HG02938 (cell line): ENCODE data around the gene ISG20L2.
A peak's percentile ranks its signal among the peaks of the same experiment; 100 is the strongest.

ENCODE experiments used
- ATAC-seq: cut with Tn5 transposase; IDR thresholded peaks from one replicate; pipeline ENCODE4 v1.9.1; 2021; ENCODE audit warnings: mild to moderate bottlenecking, moderate library complexity; ENCODE audit not compliant: unreplicated experiment

The ISG20L2 gene

DNA sequence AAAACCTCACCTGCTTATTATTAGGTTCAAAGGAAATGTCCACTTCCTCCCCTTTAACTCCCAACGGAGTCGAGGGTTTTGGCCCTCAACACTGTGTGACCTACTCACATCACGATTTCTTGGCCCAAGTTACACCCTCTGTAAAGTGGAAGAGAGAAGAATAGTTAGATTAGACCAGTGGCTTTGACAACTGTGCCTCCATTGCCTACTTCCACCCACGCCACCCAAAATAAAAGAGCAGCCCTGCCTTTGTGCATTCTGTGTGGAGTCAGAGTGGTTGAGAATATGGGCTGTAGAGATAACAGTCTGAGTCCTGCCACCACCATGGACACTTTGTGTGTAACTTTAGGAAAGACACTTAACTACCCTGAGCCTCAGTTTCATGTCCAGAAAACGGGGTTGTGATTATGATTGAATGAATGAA, 27.0 kb upstream of the ISG20L2 start:
- no peak for ATAC-seq

GRCh38 chr1:156754219-156754618, 25.7 kb upstream of the ISG20L2 start:
- ATAC-seq: no peak

- ATAC-seq: no peak
These were observed 24.4 kb upstream of the ISG20L2 start for GRCh38 chr1:156752843-156753482.

GRCh38 chr1:156751757-156752481, 23.4 kb upstream of the ISG20L2 start:
- ATAC-seq: peak; percentile 46

DNA sequence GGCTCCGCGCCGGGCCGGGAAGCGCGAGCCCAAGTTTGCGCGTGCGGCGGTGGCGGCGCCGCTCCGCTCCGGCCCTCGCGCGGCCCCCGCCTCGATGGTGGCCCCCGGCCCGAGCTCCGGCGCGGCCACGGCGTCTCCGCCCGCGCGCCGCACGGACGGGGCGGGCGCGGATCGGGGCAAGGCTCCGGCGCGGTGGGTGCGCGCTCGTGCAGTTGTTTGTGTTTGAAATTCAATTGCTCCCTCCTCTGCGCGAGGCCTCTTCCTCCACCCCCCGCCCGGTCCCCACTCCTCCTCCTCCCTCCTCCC, 22.8 kb upstream of the ISG20L2 start, which contains the start of gene HDGF:
TSS of gene HDGF (minus strand) at position 225 of the 306 bp plus-strand sequence. CDS start 246 bp downstream, outside the sequence.
- peak; percentile 18 for ATAC-seq

DNA sequence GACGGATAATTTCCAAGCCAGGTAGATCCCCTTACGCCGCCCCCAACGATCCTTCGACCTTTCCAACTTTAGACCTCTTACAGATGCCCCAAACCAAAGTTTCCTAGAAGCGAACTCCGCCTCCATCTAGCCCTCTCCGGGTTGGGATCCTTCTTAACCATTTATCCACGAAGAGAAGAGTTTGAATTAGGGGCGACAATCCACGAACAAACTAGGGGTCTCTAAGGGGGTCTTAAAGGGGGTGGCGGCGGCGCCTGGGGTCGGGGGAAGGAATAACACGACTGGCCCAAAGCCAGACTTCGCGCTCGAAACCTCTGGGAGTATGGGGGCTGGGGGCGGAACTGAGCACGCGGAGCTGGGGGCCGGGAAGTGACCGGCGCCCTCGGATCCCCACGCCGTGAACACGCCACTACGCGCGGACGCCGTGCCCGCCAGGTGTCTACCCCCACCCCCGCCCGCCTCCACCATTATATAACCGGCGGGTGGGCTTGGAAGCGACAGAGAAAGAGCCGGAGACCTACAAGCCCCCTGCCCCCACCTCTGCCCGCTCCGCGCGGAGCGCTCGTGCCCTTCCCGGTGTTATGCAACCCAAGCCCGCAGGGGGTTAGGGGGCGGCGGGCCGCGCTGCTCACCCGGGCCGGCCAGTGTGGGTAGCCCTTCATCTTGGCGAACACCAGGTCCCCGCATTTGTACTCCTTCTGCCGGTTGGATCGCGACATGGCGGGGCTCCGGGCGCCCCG, 22.3 kb upstream of the ISG20L2 start:
- peak; percentile 32 for ATAC-seq

DNA sequence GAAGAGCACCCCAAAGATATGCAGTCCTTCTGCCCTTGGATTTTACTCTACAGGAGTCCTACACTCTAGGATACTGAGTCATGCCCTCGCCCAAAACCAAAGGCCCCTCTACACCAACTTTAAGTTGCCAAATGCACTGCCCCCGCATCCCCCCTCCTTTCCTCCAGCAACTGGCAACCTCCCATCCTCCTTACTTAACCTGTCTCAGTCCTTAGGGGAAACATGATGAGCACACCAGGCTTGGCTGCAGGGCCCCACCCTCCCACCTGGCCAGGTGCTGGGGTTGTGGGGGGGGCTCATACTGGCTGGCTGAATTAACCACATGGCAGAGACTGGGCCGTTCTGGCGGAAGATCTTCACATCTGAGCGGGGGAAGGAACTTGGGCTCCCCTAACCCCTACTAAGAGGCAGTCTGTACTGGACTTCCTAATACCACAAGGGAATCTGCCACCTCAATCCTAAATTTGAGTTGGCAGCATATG, 21.7 kb upstream of the ISG20L2 start:
- ATAC-seq: no peak

DNA sequence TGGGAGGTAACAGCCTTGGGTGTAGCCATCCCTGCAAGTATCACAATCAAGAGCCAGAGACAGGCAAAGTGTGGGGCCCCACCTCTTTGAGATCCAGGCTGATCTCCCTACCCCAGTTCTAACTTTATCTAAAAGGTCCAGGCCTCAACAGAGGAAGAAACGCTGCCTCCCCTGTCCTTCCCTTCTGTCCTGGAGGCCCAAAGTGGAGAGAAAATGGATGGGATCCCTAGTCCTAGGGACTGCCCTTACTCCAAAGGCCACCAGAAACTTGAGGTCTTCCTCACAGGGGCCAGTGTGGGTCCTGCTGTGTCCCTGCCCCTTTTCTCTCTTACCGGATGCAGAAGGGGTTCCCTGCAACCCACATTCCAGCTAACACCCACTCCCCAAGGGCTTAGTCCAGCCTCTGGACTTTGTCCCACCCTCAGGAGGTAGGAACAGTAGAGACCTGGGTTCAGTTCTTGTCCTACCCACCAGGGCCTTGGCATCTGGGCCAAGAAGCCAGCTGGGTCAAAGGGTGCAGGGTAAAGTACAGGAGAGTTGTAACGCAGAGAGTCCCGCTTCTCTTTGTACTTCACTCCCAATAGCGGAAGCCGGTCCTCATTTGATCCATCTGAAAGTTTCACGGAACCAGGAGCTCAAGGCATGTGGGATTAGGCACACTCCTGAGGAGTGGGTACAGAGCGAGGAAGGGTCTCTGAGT, 21.0 kb upstream of the ISG20L2 start:
- ATAC-seq: no peak

DNA sequence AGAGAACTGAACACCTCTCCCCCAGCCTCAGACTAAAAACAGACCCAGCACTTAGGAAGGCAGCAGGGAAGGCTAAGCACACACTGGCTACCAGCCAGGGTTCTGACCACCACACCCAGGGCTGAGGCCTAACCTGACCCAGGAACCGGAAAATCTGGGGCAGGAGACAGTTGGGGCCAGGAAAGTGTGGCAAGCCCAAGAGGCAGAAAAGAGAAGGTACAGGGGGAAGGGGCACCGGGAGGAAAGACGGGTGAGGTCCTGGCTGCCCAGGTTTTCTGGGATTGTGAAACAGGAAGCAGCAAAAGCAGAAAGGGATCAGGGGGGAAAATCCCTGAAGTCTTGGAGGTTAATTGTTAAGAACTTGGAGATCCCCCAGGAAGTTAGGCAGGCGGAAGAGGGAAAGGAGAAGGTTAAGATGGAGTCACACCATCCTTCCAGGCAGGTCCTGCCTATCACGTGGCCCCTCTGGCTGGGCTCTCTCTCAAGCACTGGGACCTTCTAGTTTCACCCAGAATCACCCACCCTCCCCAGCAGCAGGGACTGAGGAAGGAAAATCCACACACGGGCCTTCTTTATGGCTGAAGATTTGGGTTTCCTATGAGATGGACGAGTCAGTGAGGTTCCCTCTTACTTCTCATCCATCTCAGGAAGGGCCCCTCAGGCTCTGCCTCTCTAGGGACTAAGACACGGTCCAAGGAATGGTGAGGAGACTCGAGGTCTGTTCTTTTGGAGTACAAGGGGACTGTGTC, 20.3 kb upstream of the ISG20L2 start:
- no peak for ATAC-seq

DNA sequence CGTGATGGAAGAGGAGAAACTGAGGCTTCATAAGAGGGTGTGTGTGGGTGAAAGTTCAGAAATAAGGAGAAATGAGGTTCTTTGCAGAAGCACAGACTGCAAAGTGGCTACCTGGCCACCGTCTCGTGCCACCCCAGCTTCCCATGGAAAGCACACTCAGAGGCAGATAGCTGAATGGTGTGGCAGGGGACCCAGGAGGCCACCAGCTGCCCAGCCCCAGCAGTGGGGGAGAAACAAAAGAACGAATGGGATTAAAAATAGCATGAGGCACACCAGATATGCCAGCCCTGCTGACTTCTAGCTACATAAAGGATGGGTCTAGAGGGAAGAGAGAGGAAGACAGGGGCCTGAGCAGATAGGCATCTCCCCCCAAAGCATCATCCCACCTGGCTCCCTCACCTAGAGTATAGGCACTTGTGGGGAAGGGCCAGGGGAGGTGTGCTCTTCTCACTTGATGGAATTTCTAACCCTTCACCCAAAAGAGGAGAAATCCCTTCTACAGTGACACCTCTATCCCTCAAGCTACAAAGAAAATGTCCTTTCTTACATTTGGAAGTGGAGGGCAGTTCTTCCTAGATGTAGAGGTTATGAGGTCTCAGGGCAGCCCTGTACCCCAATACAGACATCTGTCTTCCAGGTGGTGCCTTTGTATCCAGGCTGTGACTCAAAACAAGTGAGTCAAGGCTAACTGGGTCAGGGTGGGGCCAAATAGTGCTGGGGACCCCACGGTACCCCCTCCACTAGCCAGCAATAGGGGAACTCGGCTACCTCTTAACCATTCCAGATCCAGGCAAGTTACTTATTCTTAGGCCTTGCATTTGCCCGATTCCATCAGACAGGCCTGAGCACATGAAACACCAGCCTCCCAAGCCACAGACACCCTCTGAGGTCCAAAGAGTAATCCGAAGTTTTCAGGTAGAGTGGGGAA, 19.4 kb upstream of the ISG20L2 start:
- ATAC-seq: no peak

GRCh38 chr1:156746728-156747631, 18.4 kb upstream of the ISG20L2 start:
- no peak for ATAC-seq

DNA sequence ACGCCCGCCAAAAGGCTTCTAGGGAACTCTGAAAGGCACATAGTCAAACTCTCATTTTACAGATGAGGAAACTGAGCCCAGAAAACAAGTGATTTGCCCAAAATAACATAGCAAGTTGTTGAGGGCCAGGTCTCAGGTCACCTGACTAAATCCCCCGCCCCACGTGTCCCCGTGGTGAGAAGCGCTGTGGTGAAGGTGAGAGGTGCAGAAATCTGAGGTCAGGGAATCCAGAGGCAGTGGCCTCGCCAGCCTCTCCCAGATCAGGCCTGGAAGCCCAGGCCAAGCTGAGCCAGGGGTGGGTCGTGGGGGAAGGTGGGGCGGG, 17.8 kb upstream of the ISG20L2 start:
- no peak for ATAC-seq

GRCh38 chr1:156745881-156746280, 17.3 kb upstream of the ISG20L2 start:
- ATAC-seq: no peak

GRCh38 chr1:156744786-156745419, 16.3 kb upstream of the ISG20L2 start:
- ATAC-seq: no peak

DNA sequence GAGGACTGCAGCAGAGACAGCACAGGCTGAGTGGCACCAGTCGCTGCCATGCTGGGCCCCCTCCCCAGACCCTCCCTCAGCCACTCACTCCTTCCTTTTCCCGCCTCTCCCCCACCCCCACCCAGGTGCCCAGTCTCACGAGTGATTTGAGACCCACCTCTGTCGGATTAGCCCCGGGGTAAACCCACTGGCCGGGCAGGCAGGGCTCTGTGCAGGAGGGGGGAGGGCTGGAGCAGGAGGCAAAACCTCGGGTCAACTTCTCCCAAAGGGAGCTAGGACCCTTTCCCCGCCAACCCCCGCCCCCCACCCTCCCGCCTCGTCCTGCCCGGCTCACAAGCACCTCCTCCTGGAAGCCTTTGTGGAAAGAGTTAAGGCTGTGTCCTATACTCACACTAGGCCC, 15.8 kb upstream of the ISG20L2 start:
- ATAC-seq: no peak

DNA sequence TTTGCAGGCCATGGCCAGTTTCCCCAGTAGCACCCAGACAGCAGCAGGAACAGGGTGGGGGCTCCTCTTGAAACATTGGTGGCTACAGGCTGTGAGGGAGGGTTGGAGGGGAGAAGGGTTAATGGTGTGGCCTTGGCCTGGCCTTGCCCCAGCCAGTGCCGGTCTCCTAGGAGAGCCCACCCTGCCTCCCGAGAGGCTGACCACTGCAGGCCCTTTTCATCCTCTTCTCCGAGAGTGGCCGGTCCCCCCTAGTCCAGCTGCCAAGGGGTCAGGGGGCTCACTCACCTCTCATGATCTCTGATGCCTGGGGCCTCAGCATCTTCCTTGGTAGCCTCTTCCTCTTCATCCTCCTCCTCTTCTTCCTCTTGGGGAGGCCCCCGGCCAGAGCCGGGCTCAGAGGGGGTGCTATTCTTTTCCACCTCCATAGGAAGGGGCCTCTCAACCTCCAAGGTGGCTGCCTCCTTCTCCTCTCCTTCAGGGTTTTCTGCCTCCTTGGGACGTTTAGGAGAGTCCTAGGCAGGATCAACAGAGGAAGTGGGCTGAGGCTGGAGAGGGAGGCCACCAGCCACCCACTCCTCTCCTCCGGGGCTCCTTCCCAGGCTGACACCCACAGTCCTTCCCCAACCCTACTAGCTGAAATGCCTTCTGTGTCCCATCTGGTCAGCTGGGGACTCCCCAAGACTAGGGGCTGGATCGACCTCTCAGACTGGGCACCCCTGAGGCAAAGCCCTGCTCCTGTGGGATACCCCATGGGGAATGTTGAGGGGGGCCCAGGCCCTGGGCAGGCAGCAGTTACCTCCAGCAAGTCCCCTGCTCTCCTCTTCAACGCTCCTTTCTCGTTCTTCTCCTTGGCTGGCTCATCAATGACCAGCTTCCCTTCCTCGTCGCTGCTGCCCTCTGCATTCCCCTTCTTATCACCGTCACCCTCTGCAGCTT, 15.1 kb upstream of the ISG20L2 start:
- no peak for ATAC-seq

DNA sequence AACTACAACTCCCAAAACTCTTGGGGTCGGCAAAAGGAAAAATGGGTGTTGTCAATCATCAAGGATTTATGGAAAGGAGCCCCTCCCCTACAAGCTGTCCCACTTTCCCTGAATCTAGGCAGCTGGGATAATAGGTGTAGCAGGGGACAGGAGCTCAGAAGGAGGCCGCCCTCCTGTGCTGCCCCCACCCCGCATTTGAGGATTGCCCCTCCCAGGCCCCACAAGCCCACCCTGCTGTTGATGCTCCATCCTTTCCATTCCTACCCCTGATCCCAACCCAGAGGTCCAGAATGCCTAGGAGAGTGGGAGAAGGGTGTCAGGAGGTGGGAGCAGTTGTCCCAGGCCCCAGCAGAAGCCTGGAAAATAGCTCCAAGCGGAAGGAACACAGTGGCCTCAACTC, 14.2 kb upstream of the ISG20L2 start:
- no peak for ATAC-seq
